SH-SY5Y (cell line): ENCODE results near the gene SHB.

Source experiments
- GATA2 ChIP-seq: IDR thresholded peaks from 2 replicates; pipeline ENCODE4 v1.6.1; 2011; ENCODE audit warnings: mild to moderate bottlenecking, low read depth, low read length
- GATA3 ChIP-seq: IDR thresholded peaks from 2 replicates; pipeline ENCODE4 v1.6.1; 2011; ENCODE audit warnings: low read depth, mild to moderate bottlenecking, low read length, moderate library complexity

Gene SHB

GRCh38 chr9:38094165-38094564 lies 25.1 kb upstream of the SHB start:
- TF ChIP-seq GATA2, result no peak
- TF ChIP-seq GATA3, result no peak

GRCh38 chr9:38092656-38093055 lies 23.6 kb upstream of the SHB start:
- TF ChIP-seq GATA2, result no peak
- TF ChIP-seq GATA3, result no peak

GRCh38 chr9:38092200-38092524 lies 23.1 kb upstream of the SHB start:
- TF ChIP-seq GATA3 (no peak), GATA2 (no peak)

- TF ChIP-seq GATA3 (no peak), GATA2 (no peak)
Measured at GRCh38 chr9:38091310-38092199, 22.5 kb upstream of the SHB start.

GRCh38 chr9:38090170-38090569 lies 21.1 kb upstream of the SHB start:
- TF ChIP-seq GATA2, result no peak
- no peak for TF ChIP-seq GATA3

- TF ChIP-seq GATA2, result no peak
- no peak for TF ChIP-seq GATA3
Measured at GRCh38 chr9:38089387-38090165, 20.5 kb upstream of the SHB start.

GRCh38 chr9:38088006-38088925 lies 19.2 kb upstream of the SHB start:
- TF ChIP-seq GATA3 (no peak), GATA2 (no peak)

- TF ChIP-seq GATA3, result no peak
- TF ChIP-seq GATA2, result no peak
Measured at GRCh38 chr9:38086496-38086895, 17.5 kb upstream of the SHB start.

GRCh38 chr9:38085308-38085707 lies 16.3 kb upstream of the SHB start:
- TF ChIP-seq GATA3 (no peak), GATA2 (no peak)

- TF ChIP-seq GATA2 (no peak), GATA3 (no peak)
Measured at GRCh38 chr9:38084556-38084880, 15.5 kb upstream of the SHB start.

GRCh38 chr9:38083858-38084555 lies 15.0 kb upstream of the SHB start:
- TF ChIP-seq GATA2, result no peak

GRCh38 chr9:38082446-38083287 lies 13.6 kb upstream of the SHB start:
- TF ChIP-seq GATA2 (no peak), GATA3 (no peak)
